ELR (cell line): Measurements from ENCODE around the gene CROCC2.

Source experiments
- DNase-seq: peaks from one replicate; pipeline ENCODE4 v3.0.0-alpha.2; 2015; ENCODE audit warnings: low read depth

Gene CROCC2

DNA sequence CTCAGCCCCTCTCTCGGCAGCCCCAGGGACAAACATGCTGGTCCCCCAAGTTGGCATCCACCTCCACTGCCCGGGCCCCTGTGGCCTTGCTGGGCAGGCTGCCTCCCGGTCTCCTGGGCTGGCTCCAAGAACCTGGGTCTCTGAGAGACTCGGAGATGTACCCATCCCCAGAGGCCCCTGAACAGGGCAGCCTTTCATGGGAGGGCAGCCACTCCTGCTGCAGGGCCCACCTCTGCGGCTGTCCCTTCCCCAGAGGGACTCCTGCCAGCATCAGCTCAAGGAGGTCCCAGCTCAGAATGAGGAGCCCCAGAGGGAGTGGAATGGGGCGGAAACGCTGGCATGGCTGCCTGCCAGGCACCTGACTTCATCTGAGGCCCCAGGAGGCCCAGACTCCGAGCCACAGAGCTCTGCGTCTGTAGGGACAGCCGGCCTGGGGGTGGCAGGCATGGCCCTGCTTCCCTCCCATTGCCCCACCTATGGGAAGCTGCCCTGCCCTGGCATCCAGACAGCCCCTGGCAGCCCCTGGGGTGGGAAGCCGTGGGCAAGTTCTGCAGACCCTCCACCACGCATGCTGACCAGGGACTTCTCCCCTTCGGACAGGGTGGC, 857 bp upstream of the CROCC2 start:
- DNase-seq, result no peak

GRCh38 chr2:240906911-240907590, 915 bp downstream of the CROCC2 start:
- no peak for DNase-seq

- no peak for DNase-seq
Observed at GRCh38 chr2:240909216-240909974, 3.3 kb downstream of the CROCC2 start.

DNA sequence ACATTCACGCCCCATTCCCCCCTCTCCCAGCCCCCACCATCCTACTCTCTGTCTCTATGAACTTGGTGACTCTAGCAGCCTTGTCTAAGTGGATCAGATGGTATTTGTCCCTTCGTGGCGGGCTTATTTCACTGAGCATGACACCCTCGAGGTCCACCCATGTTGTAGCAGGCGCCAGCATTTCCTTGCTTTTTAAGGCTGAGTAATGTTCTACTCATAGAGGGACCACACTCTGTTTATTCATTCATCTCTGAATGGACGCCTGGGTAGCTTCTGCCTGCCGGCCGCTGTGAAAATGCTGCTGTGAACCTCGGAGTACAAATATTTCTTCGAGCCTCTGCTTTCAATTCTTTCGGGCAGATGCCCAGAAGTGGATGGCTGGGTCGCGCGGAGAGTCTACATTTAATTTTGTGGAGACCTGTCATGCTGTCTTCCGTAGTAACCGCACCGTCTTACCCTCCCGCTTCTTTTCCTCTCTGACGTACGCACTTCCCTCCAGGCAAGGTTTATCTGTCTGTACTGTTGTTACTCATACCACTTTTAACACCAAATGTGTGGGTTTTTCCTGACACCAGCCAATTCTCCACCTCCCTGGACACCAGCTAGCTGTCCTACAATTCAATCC, 5.6 kb downstream of the CROCC2 start:
- DNase-seq, result peak; percentile 81

- peak; percentile 70 for DNase-seq
Observed at GRCh38 chr2:240912878-240913809, 7.0 kb downstream of the CROCC2 start.

DNA sequence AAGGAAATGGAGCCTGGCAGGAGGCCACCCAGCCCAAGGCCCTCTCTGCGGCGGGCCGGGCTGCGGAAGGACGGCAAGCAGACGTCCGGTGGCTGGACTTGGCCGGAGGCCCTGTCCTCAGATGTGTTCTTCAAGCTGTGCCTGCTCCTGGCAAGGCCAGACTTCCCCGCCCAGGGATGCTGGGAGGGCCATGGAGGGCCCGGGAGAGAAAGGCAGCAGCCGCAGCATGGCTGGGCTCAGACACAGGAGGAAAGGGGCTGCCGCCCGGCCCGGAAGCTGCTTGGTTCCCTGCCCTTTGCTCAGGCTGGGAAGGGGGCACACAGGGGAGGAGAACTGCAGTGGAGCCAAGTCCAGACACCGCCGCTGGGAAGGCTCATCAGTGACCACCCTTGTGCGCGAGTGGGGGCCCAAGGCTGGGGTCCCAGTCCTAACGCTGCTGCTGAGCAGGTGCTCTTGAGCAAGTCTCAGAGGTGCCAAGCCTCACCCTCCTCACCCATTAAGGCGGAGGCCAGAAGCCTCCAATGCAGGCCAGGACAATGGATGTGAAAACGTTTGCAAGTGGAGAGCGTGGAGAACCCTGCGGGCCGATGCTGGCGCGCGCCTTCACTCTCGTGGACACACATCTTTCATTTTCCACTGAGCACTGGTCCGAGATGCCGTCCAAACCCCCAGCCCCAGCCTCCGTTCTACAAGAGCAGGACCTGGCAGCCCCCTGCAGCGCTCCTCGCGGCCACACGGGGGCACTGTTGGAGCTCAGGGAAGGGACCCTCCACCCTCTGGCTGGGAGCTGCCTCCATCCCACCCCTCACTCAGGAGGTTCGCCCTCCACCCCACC, 7.9 kb downstream of the CROCC2 start:
- peak; percentile 64 for DNase-seq

DNA sequence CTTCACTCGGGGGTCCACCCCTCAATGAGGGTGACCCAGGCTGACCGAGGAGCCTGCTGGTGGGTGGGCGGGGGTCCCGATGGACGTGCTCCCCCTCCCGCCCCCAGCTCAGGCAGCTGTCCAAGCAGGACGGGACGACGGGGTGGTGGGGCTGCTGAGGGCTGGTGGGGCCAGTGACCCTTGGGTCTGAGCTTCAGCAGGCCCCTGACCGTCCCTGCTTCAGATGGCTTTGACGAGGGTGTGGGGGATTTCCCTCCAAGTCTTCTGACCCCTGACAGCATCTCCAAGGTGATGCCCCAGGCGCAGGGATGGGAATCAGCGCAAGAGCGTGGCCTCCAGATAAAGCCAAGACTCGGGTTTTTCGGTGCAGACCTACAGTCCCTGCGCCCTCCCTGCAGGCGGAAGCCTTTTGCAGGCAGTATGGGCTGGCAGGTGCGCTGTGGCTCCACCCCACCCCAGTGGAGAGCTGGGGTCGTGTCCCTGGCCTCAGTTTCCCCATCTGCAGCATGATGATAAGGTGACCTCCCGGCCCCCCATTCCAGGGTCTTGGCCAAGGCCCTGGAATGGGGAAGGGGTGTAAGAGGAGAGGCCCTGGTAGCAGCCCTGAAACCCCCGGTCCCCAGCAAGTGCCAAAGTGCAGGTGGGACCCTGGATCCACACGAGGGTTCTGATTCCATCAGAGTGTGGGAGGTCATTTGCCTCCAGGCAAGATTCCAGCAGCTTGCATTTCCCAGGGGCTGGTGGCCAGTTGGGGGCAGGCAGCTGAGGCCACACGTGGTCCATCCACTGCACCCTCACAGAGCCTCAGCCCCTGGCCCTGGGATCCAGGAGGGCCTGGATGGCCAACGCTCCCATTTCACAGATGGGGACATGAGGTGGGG, 8.7 kb downstream of the CROCC2 start:
- DNase-seq, result no peak

GRCh38 chr2:240915526-240916341, 9.6 kb downstream of the CROCC2 start:
- DNase-seq, result no peak

DNA sequence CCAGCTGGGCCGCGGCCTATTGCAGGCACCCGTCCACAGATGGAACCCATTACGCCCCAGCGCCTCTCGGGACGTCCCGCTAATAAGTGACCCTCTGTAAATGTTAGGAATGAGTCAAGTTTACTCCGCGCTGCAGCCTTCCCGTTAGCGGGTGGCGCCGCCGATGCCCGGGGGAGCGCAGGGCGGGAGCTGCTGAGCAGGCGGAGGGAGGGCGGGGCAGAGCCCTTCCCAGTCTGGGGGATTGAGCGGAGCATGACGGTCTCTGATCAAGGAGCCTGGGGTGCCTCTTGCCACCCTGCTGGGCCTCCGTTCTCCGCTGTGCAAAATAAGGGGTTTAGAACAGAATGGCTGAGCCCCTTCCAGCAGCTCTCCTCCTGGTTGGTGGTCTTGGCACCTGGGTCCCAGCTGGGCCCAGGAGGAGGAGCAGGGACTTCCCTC, 10.5 kb downstream of the CROCC2 start:
- peak; percentile 88 for DNase-seq

DNA sequence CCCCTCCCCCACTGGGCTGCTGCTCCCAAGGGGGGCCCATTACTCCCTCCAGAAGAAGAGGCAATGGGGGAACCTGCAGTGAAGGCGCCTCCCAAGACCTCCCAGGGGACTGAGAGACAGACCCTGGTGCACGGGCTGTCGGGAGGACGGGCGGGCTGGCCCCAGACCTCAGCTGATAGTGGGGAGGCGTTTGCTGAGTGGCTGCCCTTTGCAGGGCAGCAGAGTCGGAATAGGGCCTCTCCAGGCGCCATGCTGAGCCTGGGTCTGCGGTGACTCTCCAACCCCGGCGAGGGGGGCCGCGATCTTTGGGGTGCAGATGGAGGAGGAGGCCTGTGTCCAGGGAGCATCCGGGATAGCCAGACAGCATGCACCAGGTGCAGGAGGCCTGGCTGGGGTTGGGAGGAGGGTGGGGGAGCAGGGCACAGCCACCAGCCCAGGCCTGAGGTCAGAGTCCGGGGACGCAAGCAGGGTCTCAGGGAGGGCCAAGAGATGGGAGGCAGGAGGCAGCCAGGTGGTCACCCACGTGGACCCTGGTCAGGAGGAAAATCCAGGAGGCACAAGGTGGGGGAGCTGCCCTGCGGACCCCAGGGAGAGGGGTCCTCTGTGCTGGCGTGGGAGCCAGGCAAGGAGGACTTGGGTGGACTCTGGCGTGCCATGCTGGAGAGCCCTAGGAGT, 11.0 kb downstream of the CROCC2 start:
- DNase-seq, result no peak

DNA sequence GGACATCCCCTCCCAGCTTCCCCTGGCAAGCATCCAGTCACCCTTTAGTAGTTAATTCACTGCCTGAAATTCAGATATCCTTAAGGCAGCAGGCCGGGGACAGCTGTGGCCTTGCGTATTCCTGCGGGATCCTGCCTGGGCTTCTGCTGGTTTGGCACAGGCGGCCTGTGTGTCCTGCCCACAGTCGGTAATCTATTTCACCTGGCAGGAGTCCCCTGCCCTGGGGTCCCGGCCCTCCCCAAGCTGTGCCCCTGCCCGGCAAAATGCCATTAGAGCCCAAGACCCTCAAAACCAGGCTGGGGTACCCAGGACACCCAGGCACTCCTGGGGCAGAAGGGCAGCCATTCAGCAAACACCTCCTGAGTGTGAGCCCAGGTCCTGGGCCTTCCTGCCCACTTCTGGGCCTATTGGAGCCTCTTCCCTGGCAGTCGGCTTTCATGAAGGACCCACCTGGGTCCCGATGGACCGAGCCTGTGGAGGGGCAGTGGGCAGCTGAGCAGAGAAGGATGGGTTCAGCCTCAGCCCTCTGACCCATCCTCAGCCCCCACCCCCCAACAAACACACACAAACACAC, 11.6 kb downstream of the CROCC2 start:
- no peak for DNase-seq

DNA sequence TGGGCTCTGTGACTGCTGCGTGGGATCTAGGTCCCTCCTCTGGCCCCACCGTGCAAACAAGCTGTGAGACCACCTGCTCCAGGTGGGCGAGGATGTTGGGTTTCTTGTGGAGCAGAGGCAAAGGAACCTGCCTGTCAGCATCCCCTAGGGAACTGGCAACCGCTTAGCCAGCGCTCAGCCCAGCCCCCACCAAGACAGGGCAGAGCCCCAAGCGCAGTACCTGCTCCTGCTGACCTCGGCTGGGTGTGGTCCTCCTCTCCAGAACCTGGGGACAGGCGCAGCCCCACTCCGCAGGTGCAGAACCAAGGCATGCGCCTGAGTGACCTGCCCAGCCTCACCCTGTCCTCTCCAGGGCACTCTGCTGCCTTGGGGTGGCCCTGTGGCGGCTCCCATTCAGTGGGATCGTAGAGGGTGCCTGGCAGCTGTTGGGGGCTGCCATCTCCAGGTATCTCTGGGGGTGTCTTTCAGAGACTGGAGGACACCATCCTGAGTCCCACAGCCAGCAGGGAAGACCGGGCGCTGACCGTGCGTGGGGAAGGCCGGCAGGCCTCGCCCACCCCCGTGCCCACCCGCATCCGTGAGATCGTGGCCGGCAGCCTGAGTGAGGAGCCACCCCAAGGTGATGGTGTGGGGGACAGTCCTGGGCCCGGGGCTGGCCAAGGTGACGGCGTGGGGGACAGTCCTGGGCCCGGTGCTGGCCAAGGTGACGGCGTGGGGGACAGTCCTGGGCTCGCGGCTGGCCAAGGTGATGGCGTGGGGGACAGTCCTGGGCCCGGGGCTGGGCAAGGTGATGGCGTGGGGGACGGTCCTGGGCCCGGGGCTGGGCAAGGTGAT, 12.3 kb downstream of the CROCC2 start:
- no peak for DNase-seq

- DNase-seq, result no peak
Observed at GRCh38 chr2:240919161-240919781, 13.1 kb downstream of the CROCC2 start.

DNA sequence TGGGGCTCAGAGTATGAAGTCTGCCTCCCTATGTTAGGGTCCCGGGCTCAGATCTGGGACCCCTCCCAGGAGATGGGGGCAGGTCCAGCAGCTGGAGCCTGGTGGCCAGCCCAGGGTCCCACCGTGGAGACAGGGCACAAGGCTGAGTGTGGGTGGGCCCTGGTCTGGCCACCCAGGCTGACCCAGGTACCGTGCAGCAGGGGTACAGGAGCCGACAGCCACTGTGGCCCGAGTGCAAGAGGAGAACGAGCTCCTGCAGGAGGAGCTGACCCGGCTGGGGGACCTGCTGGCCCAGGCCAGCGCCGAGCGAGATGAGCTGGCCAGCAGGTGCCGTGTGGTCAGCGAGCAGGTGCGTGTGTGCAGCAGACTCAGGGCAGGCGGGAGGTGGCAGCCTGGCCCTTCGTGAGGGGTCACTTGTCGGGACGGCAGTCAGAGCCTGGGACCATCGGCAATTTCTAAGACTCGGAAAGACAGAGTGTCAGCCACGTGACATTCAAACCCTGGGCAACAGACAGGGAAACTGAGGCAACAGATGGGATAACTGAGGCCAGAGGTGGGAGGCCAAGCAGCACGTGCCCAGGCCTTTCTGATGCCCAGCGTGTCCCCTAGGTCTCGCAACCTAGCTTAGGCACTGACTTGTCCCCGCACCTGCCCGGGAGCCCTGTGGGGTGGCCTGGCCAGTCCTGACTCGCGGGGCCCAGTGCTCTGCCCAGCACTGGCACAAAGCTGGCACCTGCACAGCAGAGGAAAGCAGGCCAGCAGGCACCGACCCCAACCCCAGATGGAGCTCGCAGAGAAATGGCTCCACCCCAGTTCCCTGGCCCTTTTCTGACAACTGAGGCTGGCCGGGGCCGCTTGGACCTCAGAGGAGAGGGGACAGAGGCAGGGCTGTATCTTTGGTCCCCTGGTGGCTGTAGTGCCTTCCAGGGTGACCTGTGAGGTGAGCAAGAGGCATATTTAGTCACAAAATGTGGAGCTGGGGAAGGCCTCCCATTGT, 13.9 kb downstream of the CROCC2 start:
- DNase-seq, result no peak

DNA sequence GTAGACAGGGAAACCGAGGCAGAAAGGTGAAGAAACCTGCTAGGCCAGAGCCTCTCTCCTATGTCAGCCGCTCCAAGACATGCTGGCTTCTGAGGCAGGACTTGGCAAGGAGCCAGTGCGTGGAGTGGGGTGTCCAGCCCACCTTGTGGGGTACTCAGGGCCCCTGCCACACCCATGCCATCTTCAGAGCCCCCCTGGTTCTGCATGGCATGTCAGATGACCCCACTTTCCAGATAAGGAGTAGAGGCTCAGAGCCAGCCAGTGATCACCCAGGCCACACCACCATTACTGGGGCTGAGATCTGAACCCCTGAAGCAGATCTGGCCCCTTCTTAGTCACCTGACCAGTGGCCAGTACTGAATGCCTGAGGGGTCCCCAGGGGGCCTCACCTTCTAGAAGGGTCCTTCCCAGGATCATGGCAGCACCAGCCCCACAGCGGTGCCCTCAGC, 14.7 kb downstream of the CROCC2 start:
- DNase-seq, result peak; percentile 42
